Pons (tissue), 1 donor: ENCODE measurements around the gene USP9X.
"Not testable (repeated sequence)": the region's sequence is repeated elsewhere in the genome, so short reads cannot be mapped to it uniquely, and the experiment has no call there.

Source experiments
- DNase-seq: peaks from one replicate; pipeline ENCODE4 v3.0.0-alpha.2; 2016; ENCODE audit warnings: low spot score

USP9X gene

GRCh38 chrX:41282307-41282706, 197.1 kb downstream of the USP9X start:
- not testable (repeated sequence) for DNase-seq

- DNase-seq = not testable (repeated sequence)
Measured at GRCh38 chrX:41285928-41286327, 200.7 kb downstream of the USP9X start.
